22Rv1 (cell line): ENCODE results near the gene SIRT1.

ENCODE experiments used
- CTCF ChIP-seq: fragments of 450-650 bp; IDR thresholded peaks from 2 replicates; pipeline ENCODE4 v1.5.1; 2017; ENCODE audit warnings: mild to moderate bottlenecking
- ZFX ChIP-seq: fragments of 450-650 bp; IDR thresholded peaks from 2 replicates; pipeline ENCODE4 v1.6.1; 2017; ENCODE audit warnings: antibody characterized with exemption, borderline replicate concordance

GRCh38 chr10:67851186-67851585, 33.3 kb upstream of the SIRT1 start:
- no peak for TF ChIP-seq CTCF
- TF ChIP-seq ZFX, result no peak
